GM12864 (cell line): ENCODE data around the gene TBL2.
"Not testable (repeated sequence)": the region's sequence is repeated elsewhere in the genome, so short reads cannot be mapped to it uniquely, and the experiment has no call there.

Experiments
- DNase-seq: peaks from one replicate; pipeline ENCODE4 v3.0.0-alpha.2; 2011; ENCODE audit warnings: low read depth
- H3K4me3 ChIP-seq: 2 replicates; pipeline ENCODE4 v1.5.1; 2011; ENCODE audit warnings: mild to moderate bottlenecking, low read depth, low read length, control low read depth
- CTCF ChIP-seq: IDR thresholded peaks from 2 replicates; pipeline ENCODE4 v1.5.1; 2011; ENCODE audit warnings: low read depth, mild to moderate bottlenecking, moderate library complexity, low read length, control low read depth, inconsistent platforms; ENCODE audit errors: missing control alignments

TBL2 gene

DNA sequence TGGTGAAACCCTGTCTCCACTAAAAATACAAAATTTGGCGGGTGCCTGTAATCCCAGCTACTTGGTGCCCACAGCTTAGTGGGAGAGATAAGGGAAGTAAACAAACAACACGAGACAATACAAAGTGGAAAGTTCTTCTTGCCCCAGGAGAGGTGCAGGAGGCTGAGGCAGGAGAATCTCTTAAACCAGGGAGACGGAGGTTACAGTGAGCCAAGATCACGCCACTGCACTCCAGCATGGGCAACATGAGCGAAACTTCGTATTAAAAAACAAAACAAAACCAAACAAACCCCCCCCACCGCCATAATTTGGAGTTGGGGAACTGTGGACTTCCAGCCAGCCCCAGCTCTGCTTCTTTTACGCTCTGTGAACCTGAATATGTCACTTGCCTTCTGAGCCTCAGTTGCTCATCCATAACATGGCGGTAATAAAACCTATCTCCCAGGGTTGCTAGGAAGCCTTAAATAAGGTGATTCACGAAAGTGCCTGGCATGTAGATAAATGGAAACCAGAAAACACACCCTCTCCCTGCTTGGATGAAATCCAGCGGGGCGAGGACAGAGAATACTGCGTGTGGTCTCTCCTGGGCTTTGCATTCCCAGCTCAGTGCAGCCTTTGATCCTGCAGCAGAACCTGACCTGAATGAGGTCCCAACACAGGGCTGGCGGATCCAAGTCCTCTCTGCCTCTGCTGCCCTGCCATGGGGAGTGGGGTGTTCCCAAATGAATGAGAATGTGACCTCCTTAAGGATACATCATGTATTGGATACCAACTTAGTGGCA lies 35.8 kb upstream of the TBL2 start:
- no peak for TF ChIP-seq CTCF
- H3K4me3 ChIP-seq: no peak overlapping the region
- DNase-seq: no peak

DNA sequence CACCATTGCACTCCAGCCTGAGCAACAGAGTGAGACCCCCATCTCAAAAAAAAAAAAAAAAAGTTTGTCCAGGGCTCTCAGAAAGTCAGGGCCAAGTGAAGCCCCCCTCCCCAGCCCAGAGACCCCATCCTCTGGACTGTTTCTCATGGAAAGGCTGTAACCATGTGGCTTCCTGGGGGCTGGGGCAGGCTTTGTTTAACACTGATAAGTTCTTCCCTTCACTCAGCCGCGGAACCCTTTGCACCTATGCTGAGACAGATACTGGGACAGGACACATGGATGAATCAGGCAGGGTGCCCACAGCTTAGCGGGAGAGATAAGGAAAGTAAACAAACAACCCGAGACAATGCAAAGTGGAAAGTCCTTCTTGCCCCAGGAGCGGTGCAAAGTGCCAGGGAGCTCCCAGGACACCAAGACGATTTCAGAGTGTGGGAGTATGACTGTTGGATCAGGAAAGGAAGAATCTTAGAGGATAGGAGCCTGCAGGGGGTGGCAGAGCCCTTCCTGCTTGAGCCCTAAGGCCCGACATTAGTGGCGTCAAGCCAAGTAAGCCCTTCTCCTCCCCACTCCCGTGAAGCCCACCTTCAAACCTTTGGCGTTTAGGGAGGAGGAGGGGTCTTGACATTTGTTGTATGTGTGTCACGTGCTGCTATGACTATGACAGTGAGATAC lies 34.4 kb upstream of the TBL2 start:
- DNase-seq: no peak
- no peak for TF ChIP-seq CTCF
- no peak overlapping the region for H3K4me3 ChIP-seq

- TF ChIP-seq CTCF: no peak
- no peak for DNase-seq
- H3K4me3 ChIP-seq: no peak overlapping the region
These were observed 32.7 kb upstream of the TBL2 start for GRCh38 chr7:73611017-73611555.

DNA sequence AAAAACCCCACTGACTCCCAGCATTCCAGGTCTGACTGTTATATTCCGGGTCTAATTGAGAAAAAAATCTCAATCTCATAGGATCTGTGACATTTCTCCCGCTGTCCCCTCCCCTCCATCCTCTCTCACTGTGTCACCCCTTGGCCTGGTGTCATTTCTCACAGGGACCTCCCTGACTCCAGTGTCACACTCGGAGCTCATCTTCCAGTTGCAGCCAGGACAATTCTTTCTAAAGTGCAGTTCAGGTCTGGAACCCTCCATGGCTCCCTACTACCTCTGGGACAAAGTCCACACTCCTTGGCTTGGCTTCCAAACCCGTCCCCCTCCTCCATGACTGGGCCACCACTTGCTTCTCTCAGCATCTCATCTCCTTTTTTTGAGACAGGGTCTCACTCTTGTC lies 31.7 kb upstream of the TBL2 start:
- no peak overlapping the region for H3K4me3 ChIP-seq
- no peak for TF ChIP-seq CTCF
- no peak for DNase-seq

DNA sequence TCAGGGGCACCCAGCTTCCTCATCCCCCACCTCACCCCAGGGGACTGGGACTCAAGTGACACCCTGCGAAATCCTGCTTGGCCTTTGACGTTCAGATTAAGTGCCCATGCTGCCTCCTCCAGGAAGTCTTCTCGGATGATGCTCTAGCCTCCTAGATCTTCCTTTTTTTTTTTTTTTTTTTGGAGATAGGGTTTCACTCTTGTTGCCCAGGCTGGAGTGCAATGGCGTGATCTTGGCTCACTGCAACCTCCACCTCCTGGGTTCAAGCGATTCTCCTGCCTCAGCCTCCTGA lies 29.3 kb upstream of the TBL2 start:
- H3K4me3 ChIP-seq, DNase-seq: not testable (repeated sequence)

- DNase-seq: no peak
- no peak overlapping the region for H3K4me3 ChIP-seq
- TF ChIP-seq CTCF: peak; percentile 93
These were observed 28.7 kb upstream of the TBL2 start for GRCh38 chr7:73606801-73607691.

DNA sequence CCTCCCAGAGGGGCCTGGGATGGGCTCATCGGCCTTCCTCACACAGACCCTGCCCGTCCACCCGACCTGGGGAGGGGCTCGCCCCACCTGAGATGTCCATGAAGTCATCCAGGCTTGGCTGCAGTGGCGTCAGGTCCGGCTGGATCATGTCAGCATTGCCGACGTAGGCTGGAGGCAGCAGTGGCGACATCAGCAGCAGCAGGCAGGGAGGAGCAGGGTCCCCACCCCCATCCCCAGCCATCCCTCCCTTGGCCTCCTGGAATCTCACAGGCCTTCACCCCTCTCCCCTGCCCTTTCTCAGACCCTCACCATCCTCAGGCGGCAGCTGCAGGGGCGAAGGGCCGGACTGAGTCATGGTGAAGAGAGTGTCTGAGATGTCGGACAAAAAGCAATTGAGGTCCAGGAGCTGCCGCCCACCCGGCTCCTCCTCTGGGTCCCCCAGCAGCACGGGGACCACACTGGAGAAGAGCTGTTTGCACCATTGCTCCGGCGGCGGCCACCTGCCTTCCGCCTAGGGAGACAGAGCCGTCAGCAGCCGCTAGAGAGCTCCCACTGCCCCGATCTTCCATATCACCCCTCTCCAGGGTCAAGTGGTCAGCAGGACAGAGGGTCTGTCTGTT lies 27.3 kb upstream of the TBL2 start:
- no peak for DNase-seq
- H3K4me3 ChIP-seq: no peak overlapping the region
- TF ChIP-seq CTCF: no peak
